Mammary epithelial cell (primary cell): ENCODE results near the gene HRK.

ENCODE experiments used
- EZH2 ChIP-seq: IDR thresholded peaks from 2 replicates; pipeline ENCODE4 v1.6.1; 2012; ENCODE audit warnings: low read length, inconsistent platforms, borderline replicate concordance
- TF ChIP-seq, protein P1 (sequence below), 2 donors: IDR thresholded peaks in 1 of 2; conservative IDR thresholded peaks in 1 of 2; 2 replicates each; pipeline ENCODE4 v1.5.1; 2011 to 2012; ENCODE audit warnings: inconsistent platforms in 2 of 2, low read length in 2 of 2, mild to moderate bottlenecking in 2 of 2, control low read depth in 1 of 2, low read depth in 1 of 2; ENCODE audit not compliant: insufficient read depth in 1 of 2; ENCODE audit errors: extremely low read depth in 1 of 2

DNA sequence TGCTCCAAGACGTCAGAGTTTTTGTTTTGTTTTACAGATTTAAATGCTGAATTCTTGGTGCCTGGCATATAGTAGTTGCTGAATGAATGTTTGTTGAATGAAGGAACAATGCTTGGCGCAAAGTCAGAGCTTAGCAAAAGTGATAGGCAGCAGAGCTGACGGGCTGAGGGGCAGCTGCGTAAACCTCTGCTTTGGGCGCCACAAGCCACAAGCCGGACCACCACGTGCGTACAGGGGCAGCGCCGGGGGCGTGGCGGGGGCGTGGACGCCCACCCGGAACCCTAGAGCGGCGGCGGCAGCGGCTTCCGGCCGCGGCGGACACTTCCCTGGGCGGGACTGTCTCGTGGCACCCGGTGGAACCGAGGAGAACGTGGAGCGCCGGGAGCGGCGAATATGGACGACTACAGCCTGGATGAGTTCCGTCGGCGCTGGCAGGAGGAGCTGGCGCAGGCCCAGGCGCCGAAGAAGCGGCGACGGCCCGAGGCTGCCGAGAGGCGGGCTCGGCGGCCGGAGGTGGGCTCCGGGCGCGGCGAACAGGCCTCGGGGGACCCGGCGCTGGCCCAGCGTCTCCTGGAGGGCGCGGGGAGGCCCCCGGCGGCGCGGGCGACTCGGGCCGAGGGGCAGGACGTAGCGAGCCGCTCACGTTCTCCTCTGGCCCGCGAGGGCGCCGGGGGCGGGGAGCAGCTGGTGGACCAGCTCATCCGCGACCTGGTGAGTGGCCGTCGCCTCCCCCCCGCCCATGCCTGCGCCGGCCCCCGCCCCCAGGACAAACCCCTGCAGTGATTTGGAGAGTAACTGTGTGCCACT is 29.6 kb upstream of the HRK start, which contains the start of gene FBXW8:
- TF ChIP-seq, protein P1, sequence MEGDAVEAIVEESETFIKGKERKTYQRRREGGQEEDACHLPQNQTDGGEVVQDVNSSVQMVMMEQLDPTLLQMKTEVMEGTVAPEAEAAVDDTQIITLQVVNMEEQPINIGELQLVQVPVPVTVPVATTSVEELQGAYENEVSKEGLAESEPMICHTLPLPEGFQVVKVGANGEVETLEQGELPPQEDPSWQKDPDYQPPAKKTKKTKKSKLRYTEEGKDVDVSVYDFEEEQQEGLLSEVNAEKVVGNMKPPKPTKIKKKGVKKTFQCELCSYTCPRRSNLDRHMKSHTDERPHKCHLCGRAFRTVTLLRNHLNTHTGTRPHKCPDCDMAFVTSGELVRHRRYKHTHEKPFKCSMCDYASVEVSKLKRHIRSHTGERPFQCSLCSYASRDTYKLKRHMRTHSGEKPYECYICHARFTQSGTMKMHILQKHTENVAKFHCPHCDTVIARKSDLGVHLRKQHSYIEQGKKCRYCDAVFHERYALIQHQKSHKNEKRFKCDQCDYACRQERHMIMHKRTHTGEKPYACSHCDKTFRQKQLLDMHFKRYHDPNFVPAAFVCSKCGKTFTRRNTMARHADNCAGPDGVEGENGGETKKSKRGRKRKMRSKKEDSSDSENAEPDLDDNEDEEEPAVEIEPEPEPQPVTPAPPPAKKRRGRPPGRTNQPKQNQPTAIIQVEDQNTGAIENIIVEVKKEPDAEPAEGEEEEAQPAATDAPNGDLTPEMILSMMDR (conservative IDR thresholded peaks at IDR 0.05 in 1 of 2, IDR thresholded peaks at IDR 0.05 in 1 of 2; ENCODE audit: extremely low read depth in 1 of 2, insufficient read depth in 1 of 2, low read depth in 1 of 2, low read length in 2 of 2): no peak
- TF ChIP-seq EZH2: no peak
